ENCODE measurements around the gene MEIOB. TPM values are rescaled to one million over a fixed set of nuclear protein-coding genes. Genes with fewer than 3 reads are reported as not detected.

Gene MEIOB
- total RNA-seq, 3 donors from 2014 or later (not counting 1 experiment from before 2014, with no cell fraction given): not detected

DNA sequence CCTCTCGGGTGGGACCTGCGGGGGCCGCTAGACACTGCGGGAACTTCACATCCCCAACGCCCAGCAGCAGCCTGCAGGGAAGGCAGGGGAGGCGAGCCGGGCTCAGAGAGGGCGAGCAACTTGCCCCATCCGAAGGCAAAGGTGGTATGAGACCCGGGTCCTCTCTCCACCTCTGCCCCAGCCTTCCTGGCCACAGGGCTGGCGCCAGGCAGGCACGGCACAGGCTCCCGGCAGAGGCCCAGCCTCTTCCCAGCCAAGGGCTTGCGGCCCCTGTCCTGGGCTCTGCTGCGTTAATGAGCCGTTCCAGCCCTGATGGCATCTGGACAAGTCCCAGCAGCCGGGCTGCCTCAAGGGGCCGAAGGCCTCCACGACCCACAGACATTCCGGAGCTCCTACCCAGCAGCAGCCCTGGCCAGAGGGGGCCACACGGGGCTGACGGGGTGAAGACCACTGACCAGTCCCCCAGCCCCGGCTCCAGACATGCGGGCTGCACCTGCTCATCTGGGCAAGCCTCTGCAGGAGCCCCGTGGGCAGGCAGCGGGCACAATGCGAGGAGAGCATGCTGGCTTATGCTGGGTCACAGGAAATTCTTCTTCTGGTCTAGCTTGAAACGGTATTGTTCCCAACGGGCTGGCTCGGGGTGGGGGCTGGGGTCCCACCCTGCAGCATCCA lies 47.5 kb upstream of the MEIOB start:
- Mint-ChIP-seq H3K27ac (no peak overlapping the region), H3K27me3 (ENCODE audit: low read depth in 2 of 2) (peaks cover 40 to 52% of the 10 kb centered on the region in 2 donors), H3K9me3 (no peaks in the 10 kb centered on the region), H3K4me1 (no peaks in the 10 kb centered on the region), H3K36me3 (no peaks in the 10 kb centered on the region), H3K4me3 (no peak overlapping the region)
- TF ChIP-seq, protein P1, sequence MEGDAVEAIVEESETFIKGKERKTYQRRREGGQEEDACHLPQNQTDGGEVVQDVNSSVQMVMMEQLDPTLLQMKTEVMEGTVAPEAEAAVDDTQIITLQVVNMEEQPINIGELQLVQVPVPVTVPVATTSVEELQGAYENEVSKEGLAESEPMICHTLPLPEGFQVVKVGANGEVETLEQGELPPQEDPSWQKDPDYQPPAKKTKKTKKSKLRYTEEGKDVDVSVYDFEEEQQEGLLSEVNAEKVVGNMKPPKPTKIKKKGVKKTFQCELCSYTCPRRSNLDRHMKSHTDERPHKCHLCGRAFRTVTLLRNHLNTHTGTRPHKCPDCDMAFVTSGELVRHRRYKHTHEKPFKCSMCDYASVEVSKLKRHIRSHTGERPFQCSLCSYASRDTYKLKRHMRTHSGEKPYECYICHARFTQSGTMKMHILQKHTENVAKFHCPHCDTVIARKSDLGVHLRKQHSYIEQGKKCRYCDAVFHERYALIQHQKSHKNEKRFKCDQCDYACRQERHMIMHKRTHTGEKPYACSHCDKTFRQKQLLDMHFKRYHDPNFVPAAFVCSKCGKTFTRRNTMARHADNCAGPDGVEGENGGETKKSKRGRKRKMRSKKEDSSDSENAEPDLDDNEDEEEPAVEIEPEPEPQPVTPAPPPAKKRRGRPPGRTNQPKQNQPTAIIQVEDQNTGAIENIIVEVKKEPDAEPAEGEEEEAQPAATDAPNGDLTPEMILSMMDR (IDR thresholded peaks at IDR 0.05): no peak
- H3K4me3 ChIP-seq (ENCODE audit: low read length): no peak overlapping the region
- intact Hi-C loops (cut with micrococcal nuclease): no loop called here
- H3K4me1 ChIP-seq (ENCODE audit: control insufficient read depth, insufficient read depth, low read length): peaks cover 3% of the 10 kb centered on the region
- WGBS (ENCODE audit: insufficient coverage): 36% methylated on average over 30 of the region's 30 CpGs
- ATAC-seq (no peak), DNase-seq (no peak)
- no peaks in the 10 kb centered on the region for H3K36me3 ChIP-seq (ENCODE audit: control insufficient read depth, insufficient read depth, low read length)
- H3K9me3 ChIP-seq (ENCODE audit: control insufficient read depth, insufficient read depth, low read length): no peaks in the 10 kb centered on the region
- peaks cover 31% of the 10 kb centered on the region for H3K27me3 ChIP-seq (ENCODE audit: control insufficient read depth, insufficient read depth, low read length)
- no peak overlapping the region for H3K27ac ChIP-seq (ENCODE audit: low read length)

DNA sequence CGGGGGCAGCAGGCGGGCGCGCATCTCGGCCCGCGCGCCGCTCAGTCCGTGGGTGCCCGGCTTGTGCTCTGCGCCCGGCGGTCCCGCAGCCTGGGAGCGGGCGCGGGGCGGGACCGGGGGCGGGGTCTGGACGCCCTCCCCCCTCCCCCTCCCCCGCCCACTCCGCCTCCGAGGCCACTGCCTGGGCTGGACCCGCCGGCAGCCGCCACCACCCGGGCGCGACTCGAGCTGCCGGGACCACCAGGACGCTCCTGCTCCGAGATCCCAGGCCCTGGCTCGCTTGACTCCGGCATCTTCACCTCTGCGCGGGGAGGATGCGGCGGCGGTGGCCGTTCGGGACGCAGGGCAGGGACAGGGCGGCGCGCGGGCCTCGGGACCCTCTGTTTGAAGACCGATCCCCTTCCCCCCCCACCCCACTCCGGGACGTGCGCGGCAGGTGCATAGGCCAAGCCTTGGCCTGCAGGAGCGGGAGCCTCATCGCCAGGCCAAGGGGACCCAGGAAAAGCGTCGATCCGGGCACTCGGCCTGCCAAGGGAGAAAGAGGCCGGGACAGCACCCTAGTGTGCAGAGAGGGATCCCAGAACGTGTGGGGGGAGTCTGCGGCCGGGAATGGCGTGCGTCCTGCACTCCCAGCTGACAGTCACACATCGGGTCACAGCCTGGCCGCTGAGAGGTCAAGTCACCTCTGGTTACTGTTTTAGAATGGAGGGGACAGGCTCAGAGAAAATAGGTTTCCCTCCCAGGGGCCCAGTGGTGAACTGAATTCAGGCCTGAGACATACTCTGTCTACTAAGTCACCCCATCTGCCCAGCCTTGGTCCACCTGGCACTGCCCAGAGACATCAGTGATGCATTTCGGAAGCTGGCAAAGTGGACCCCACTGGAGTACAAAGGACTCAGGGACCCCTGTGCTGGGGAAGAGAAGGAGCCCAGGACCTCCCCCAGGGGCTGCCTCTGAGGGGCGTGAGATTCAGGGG lies 46.7 kb upstream of the MEIOB start, which contains the start of gene HS3ST6:
Gene HS3ST6 (minus strand): TSS at position 65 of the 976 bp plus-strand sequence. CDS start 92 bp downstream, outside the sequence.
- ATAC-seq: no peak
- peaks cover 40 to 51% of the 10 kb centered on the region in 2 donors for H3K27me3 Mint-ChIP-seq (ENCODE audit: low read depth in 2 of 2)
- H3K9me3 Mint-ChIP-seq: no peaks in the 10 kb centered on the region

DNA sequence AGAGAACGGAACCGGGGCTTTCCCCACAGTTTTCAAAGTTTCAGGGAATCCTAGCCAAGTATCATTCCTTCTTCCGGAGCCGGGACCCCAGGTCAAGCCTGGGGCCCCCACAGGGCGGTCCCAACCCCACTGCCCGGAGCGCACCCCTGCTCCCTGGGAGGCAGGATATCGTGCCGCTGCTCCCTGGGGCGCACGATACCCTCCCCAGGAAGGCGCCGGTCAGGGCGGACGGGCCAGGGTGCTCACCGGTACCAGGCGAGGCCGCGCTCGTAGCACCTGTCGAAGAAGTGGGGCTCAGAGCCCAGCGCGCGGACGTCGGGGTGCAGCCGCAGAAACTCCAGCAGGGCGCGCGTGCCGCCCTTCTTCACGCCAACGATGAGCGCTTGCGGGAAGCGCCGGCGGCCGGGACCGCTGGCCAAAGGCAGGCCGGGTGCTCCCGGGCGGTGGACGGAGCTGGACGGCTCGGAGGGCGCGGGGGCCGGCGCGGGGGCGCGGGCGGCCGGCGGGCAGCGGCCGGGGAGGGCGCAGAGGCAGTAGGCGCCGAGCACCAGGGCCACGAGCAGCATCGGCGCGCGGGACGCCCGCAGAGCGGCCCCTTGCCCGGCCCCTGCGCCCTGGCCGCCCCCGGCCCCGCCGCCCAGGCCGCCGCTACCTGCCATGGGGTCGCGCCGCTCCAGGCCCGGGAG lies 45.8 kb upstream of the MEIOB start:
- Histone ChIP-seq H3K27me3 (ENCODE audit: control insufficient read depth, insufficient read depth, low read length) (peaks cover 27% of the 10 kb centered on the region), H3K27ac (ENCODE audit: low read length) (no peak overlapping the region), H3K4me1 (ENCODE audit: control insufficient read depth, insufficient read depth, low read length) (no peaks in the 10 kb centered on the region), H3K4me3 (ENCODE audit: low read length) (no peak overlapping the region), H3K9me3 (ENCODE audit: control insufficient read depth, insufficient read depth, low read length) (no peaks in the 10 kb centered on the region), H3K36me3 (ENCODE audit: control insufficient read depth, insufficient read depth, low read length) (no peaks in the 10 kb centered on the region)
- intact Hi-C loops (cut with micrococcal nuclease): no loop called here
- peaks cover 36 to 44% of the 10 kb centered on the region in 2 donors for H3K27me3 Mint-ChIP-seq (ENCODE audit: low read depth in 2 of 2)
- 4% methylated on average over 81 of the region's 81 CpGs for WGBS (ENCODE audit: insufficient coverage)
- no peak for DNase-seq
- H3K9me3 Mint-ChIP-seq: no peaks in the 10 kb centered on the region
- TF ChIP-seq, protein P1 (IDR thresholded peaks at IDR 0.05): no peak
- no peak overlapping the region for H3K4me3 Mint-ChIP-seq
- no peak overlapping the region for H3K27ac Mint-ChIP-seq
- no peaks in the 10 kb centered on the region for H3K36me3 Mint-ChIP-seq
- ATAC-seq: no peak
- H3K4me1 Mint-ChIP-seq: no peaks in the 10 kb centered on the region

More for the DNA sequence above, 46.7 kb upstream of the MEIOB start, which contains the start of gene HS3ST6:
- no peak within 1 kb of the TSS for H3K4me3 Mint-ChIP-seq
- intact Hi-C loops (cut with micrococcal nuclease): no loop called here
- peaks cover 2% of the 10 kb centered on the region for H3K4me1 ChIP-seq (ENCODE audit: control insufficient read depth, insufficient read depth, low read length)
- TF ChIP-seq, protein P1 (IDR thresholded peaks at IDR 0.05): no peak
- no peaks in the 10 kb centered on the region for H3K36me3 ChIP-seq (ENCODE audit: control insufficient read depth, insufficient read depth, low read length)
- H3K9me3 ChIP-seq (ENCODE audit: control insufficient read depth, insufficient read depth, low read length): no peaks in the 10 kb centered on the region
- no peak within 1 kb of the TSS for H3K27ac Mint-ChIP-seq
- no peaks in the 10 kb centered on the region for H3K36me3 Mint-ChIP-seq
- no peak within 1 kb of the TSS for H3K27ac ChIP-seq (ENCODE audit: low read length)
- 8% methylated on average over 66 of the region's 71 CpGs for WGBS (ENCODE audit: insufficient coverage)
- no peak within 1 kb of the TSS for H3K4me3 ChIP-seq (ENCODE audit: low read length)
- no peaks in the 10 kb centered on the region for H3K4me1 Mint-ChIP-seq
- H3K27me3 ChIP-seq (ENCODE audit: control insufficient read depth, insufficient read depth, low read length): peaks cover 31% of the 10 kb centered on the region
- no peak for DNase-seq

Measured in natural killer cell (primary cell).